HG02678 (cell line): ENCODE results near the gene FAM234B.

Experiments used
- ATAC-seq: cut with Tn5 transposase; IDR thresholded peaks from one replicate; pipeline ENCODE4 v1.9.1; 2021; ENCODE audit warnings: mild to moderate bottlenecking, moderate library complexity; ENCODE audit not compliant: unreplicated experiment

The FAM234B gene

GRCh38 chr12:13088496-13088895 is 44.3 kb downstream of the FAM234B start:
- no peak for ATAC-seq

GRCh38 chr12:13090054-13090453 is 45.9 kb downstream of the FAM234B start:
- ATAC-seq = no peak

GRCh38 chr12:13091832-13092231 is 47.7 kb downstream of the FAM234B start:
- no peak for ATAC-seq

- ATAC-seq = no peak
Observed at GRCh38 chr12:13093191-13093847, 49.1 kb downstream of the FAM234B start.

GRCh38 chr12:13093848-13094220 is 49.7 kb downstream of the FAM234B start:
- no peak for ATAC-seq

GRCh38 chr12:13094367-13094766 is 50.2 kb downstream of the FAM234B start:
- ATAC-seq = peak; percentile 50

GRCh38 chr12:13095266-13095995 is 51.2 kb downstream of the FAM234B start:
- peak; percentile 40 for ATAC-seq

GRCh38 chr12:13097491-13098011 is 53.4 kb downstream of the FAM234B start:
- ATAC-seq = no peak

GRCh38 chr12:13099066-13099843 is 55.1 kb downstream of the FAM234B start:
- ATAC-seq = no peak

- ATAC-seq = no peak
Observed at GRCh38 chr12:13099844-13100604, 55.8 kb downstream of the FAM234B start.

- no peak for ATAC-seq
Observed at GRCh38 chr12:13100605-13100881, 56.4 kb downstream of the FAM234B start.

- ATAC-seq = peak; percentile 90
Observed at GRCh38 chr12:13100882-13101769, 56.9 kb downstream of the FAM234B start.

GRCh38 chr12:13101821-13102375 is 57.7 kb downstream of the FAM234B start:
- no peak for ATAC-seq

GRCh38 chr12:13102461-13103195 is 58.4 kb downstream of the FAM234B start:
- ATAC-seq = no peak

GRCh38 chr12:13103391-13104033 is 59.3 kb downstream of the FAM234B start, which contains the start of gene GSG1:
TSS of gene GSG1 (minus strand) at chr12:13103667. CDS start at chr12:13103512, 155 bp downstream.
- ATAC-seq = no peak

GRCh38 chr12:13104409-13104808 is 60.2 kb downstream of the FAM234B start:
- no peak for ATAC-seq

- ATAC-seq = no peak
Observed at GRCh38 chr12:13105781-13106180, 61.6 kb downstream of the FAM234B start.

- ATAC-seq = no peak
Observed at GRCh38 chr12:13106666-13107065, 62.5 kb downstream of the FAM234B start.
